ENCODE measurements around the gene SPRY4.

The SPRY4 gene

DNA sequence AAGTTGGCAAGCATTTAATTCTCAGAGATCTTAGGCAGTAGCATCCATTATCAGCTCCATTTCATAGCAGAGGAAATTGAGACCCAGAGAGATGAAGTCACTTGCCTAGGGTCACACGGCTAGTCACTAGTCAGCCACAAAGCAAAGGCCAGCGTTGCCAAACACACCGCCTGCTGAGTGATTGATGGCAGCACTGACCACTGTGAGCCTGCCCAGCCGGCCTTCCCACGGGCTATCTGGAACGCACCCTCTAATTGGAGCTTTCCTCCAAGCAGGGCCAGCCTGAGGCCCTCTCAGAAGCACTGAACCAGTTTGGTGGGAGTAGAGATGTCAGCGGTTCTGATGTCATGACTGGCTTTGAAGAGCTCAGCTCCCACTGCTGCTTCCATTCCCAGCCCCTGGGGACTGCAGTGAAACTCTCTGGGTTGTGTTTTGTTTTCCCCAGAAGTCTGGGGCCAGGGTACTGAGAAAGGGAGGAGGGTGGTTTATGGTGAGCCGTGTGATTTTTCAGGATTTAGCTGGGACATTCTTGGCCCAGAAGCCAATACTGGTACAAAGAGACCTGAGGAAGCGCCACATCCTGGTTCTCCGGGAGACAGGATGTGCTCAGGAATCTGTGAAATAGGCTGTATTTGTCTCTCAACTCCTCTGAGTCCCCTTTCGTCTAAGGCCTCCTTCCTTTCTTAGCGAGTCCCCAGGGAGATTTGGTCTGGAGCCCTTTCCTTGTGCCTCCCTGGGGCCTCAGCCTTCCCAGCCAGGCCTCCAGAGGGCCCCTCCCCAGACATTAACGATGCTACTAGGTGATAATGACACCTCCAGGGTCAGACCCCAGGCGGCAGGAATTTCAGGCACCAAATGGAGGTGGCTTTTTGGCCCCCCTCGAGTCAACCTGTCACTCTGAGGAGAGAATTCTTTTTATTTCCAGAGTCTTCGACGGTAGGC, 44.5 kb downstream of the SPRY4 start:
- no peaks in the 10 kb centered on the region for H3K9me2 ChIP-seq (replicated peaks; ENCODE audit: control insufficient read depth, low read length)
- peaks cover 7% of the 10 kb centered on the region; the same call in 1 of the 2 replicates for H3K27me3 ChIP-seq (ENCODE audit: control insufficient read depth, low read length)
- H3K9me3 ChIP-seq (ENCODE audit: control insufficient read depth, insufficient read depth, low read length): no peaks in the 10 kb centered on the region
- H3K4me3 ChIP-seq (ENCODE audit: low read length): no peak overlapping the region
- H3K36me3 ChIP-seq (ENCODE audit: control insufficient read depth, low read length): no peaks in the 10 kb centered on the region
- TF ChIP-seq, protein P1, sequence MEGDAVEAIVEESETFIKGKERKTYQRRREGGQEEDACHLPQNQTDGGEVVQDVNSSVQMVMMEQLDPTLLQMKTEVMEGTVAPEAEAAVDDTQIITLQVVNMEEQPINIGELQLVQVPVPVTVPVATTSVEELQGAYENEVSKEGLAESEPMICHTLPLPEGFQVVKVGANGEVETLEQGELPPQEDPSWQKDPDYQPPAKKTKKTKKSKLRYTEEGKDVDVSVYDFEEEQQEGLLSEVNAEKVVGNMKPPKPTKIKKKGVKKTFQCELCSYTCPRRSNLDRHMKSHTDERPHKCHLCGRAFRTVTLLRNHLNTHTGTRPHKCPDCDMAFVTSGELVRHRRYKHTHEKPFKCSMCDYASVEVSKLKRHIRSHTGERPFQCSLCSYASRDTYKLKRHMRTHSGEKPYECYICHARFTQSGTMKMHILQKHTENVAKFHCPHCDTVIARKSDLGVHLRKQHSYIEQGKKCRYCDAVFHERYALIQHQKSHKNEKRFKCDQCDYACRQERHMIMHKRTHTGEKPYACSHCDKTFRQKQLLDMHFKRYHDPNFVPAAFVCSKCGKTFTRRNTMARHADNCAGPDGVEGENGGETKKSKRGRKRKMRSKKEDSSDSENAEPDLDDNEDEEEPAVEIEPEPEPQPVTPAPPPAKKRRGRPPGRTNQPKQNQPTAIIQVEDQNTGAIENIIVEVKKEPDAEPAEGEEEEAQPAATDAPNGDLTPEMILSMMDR (IDR thresholded peaks at IDR 0.05; ENCODE audit: low read depth, low read length, poor library complexity, severe bottlenecking): no peak
- TF ChIP-seq EZH2phosphoT487 (IDR thresholded peaks at IDR 0.05; ENCODE audit: borderline replicate concordance, low read length): no peak
- no peaks in the 10 kb centered on the region for H3K4me1 ChIP-seq (ENCODE audit: control insufficient read depth, low read length)
- no peaks in the 10 kb centered on the region for H4K20me1 ChIP-seq (ENCODE audit: control insufficient read depth, insufficient read depth, low read depth, low read length)
- H3K4me2 ChIP-seq (ENCODE audit: low read length): no peak overlapping the region
- H3F3A ChIP-seq (ENCODE audit: control insufficient read depth, insufficient read depth): no peaks in the 10 kb centered on the region
- no peaks in the 10 kb centered on the region for H3K79me2 ChIP-seq (ENCODE audit: control insufficient read depth, low read length)
- no peak overlapping the region for H3K27ac ChIP-seq (ENCODE audit: low read depth, low read length)

GRCh38 chr5:142278627-142279026, 46.2 kb downstream of the SPRY4 start:
- no peaks in the 10 kb centered on the region for H3K79me2 ChIP-seq (ENCODE audit: control insufficient read depth, low read length)
- H3K9me3 ChIP-seq (ENCODE audit: control insufficient read depth, insufficient read depth, low read length): no peaks in the 10 kb centered on the region
- no peaks in the 10 kb centered on the region for H3K4me1 ChIP-seq (ENCODE audit: control insufficient read depth, low read length)
- no peaks in the 10 kb centered on the region for H4K20me1 ChIP-seq (ENCODE audit: control insufficient read depth, insufficient read depth, low read depth, low read length)
- H3F3A ChIP-seq (ENCODE audit: control insufficient read depth, insufficient read depth): no peaks in the 10 kb centered on the region
- H3K9me2 ChIP-seq (replicated peaks; ENCODE audit: control insufficient read depth, low read length): no peaks in the 10 kb centered on the region
- H3K4me3 ChIP-seq (ENCODE audit: low read length): no peak overlapping the region
- no peak overlapping the region for H3K4me2 ChIP-seq (ENCODE audit: low read length)
- H3K27ac ChIP-seq (ENCODE audit: low read depth, low read length): no peak overlapping the region
- H3K27me3 ChIP-seq (ENCODE audit: control insufficient read depth, low read length): peaks cover 7% of the 10 kb centered on the region; the same call in 1 of the 2 replicates
- no peaks in the 10 kb centered on the region for H3K36me3 ChIP-seq (ENCODE audit: control insufficient read depth, low read length)
- no peak for TF ChIP-seq EZH2phosphoT487 (IDR thresholded peaks at IDR 0.05; ENCODE audit: borderline replicate concordance, low read length)
- TF ChIP-seq, protein P1 (IDR thresholded peaks at IDR 0.05; ENCODE audit: low read depth, low read length, poor library complexity, severe bottlenecking): no peak

DNA sequence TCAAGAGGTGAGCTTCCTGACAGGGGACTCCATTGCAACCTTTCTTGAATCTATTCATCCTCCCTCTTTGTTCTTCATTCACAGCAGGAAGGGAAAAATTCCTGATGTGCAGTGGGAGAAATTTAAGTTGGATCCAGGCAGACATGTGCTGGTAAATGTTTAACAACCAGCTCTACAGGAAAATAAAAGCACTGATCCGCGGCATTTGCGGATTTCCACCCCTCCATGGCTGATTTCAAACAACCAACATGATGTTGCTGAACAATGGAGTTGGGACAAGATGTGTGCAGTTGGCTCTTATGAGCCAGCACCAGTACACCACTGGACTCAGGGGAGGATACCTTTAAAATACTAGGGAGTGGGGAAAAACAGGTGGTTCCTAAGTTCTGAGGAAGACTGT, 47.0 kb downstream of the SPRY4 start:
- no peaks in the 10 kb centered on the region for H3K36me3 ChIP-seq (ENCODE audit: control insufficient read depth, low read length)
- no peaks in the 10 kb centered on the region for H3K9me3 ChIP-seq (ENCODE audit: control insufficient read depth, insufficient read depth, low read length)
- H3F3A ChIP-seq (ENCODE audit: control insufficient read depth, insufficient read depth): no peaks in the 10 kb centered on the region
- H3K4me2 ChIP-seq (ENCODE audit: low read length): no peak overlapping the region
- no peaks in the 10 kb centered on the region for H3K79me2 ChIP-seq (ENCODE audit: control insufficient read depth, low read length)
- no peak overlapping the region for H3K27ac ChIP-seq (ENCODE audit: low read depth, low read length)
- no peaks in the 10 kb centered on the region for H4K20me1 ChIP-seq (ENCODE audit: control insufficient read depth, insufficient read depth, low read depth, low read length)
- H3K4me3 ChIP-seq (ENCODE audit: low read length): no peak overlapping the region
- H3K27me3 ChIP-seq (ENCODE audit: control insufficient read depth, low read length): peaks cover 7% of the 10 kb centered on the region; the same call in 1 of the 2 replicates
- H3K4me1 ChIP-seq (ENCODE audit: control insufficient read depth, low read length): no peaks in the 10 kb centered on the region
- no peaks in the 10 kb centered on the region for H3K9me2 ChIP-seq (replicated peaks; ENCODE audit: control insufficient read depth, low read length)
- TF ChIP-seq EZH2phosphoT487 (IDR thresholded peaks at IDR 0.05; ENCODE audit: borderline replicate concordance, low read length): no peak
- TF ChIP-seq, protein P1 (IDR thresholded peaks at IDR 0.05; ENCODE audit: low read depth, low read length, poor library complexity, severe bottlenecking): no peak
